Measurements from ENCODE around the gene PSMA6.
A peak's percentile ranks its signal among the peaks of the same experiment; 100 is the strongest.
"Not testable (repeated sequence)": the region's sequence is repeated elsewhere in the genome, so short reads cannot be mapped to it uniquely, and the experiment has no call there.

PSMA6 gene

DNA sequence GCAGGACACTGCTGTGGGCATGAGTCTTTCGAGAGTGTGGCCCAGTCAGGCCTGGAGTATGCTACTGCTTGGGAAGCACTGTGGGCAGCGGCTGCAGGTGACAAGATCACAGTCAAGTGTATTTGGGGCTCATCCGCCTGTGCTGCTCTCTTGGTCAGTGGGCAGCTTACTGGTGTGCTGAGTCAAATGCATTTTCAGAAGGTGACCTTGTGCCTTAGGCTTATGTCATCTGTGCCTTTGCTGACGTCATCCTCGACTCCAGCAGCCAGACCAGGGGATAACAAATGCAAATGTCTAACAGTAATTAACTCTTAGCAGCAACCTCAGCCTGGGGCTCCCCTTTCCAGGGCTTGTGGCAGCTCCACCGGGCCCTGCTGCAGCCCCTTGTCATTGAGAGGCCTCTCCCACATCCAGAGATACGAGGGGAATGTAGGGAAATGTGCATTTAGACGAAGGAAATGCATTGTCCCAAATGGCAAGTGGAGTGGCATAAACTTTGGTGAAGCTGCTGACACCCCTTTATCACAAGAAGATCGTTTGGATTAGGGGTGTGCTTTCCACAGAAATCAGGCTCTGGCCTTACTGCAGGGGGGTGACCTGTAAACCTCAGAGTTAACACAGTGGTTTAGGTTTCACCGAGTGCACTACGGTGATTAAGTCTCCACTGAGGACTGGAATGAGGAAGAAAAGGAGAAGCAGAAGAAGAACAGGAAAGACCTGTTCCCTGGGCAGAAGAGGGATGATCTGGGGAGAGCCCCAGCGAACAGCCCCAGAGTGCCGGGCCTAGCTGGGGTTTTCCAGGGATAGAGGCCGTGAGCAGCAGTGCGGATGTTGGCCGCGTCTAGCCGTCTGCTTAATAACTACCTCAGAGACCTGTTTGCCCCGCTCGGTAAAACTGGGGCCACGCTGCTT, 39.7 kb downstream of the PSMA6 start:
- DNase-seq, result no peak

DNA sequence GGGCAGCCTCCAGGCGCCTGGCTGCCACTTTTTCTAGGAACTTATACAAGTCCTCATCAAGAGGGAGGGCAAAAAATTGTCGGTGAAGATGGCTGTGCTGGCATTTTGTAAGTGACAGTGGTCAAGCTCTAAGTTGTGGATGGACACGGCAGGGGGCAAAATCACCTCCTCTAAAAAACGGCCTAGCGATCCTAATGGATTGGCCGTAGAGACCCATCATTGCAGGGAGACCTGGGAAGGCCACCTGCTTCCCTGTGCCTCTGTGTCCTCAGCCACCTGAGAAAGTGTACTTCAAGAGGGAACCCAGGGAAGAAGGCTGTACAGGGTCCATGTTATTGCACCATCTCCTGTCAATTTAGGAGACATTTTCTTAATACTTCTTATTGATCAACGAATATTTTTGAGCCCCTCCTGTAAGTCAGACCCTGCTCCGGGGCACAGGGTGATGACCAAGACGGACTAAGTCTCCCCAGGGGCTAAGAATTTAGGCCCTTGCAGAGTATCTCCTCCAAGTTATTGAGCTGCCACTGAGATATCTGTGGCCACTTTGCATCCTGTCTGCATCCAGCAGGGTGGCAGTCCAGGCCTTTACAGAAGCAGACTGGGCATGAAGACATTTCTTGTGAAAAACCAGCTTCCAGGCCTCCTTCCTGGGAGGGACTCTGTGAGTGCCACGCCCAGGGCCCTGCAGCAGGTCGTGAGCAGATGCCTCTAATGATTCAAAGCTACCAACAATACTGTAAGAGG, 40.5 kb downstream of the PSMA6 start:
- peak; percentile 75 for DNase-seq

DNA sequence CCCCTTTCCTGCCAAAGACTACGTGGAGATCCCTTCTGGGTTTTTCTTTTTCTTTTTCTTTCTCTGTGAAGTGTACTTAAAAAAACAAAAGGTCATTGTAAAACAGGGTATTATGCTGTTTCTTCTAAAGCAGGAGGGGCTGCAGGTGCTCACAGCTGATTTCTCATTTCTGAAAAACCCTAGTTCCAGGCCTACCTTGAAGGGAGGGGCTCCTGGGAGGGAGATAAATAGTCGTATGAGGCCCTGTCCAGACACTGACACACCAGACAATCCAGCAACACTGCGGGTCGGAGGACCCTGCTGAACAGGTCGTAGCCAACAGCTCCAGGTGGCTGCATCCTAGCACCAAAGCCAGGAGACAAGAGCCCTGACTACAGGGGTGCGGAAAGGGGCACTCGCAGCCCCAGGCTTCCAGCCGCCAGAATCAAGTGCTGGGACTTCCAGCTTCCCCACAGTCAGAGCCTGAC, 41.1 kb downstream of the PSMA6 start:
- DNase-seq, result peak; percentile 18

DNA sequence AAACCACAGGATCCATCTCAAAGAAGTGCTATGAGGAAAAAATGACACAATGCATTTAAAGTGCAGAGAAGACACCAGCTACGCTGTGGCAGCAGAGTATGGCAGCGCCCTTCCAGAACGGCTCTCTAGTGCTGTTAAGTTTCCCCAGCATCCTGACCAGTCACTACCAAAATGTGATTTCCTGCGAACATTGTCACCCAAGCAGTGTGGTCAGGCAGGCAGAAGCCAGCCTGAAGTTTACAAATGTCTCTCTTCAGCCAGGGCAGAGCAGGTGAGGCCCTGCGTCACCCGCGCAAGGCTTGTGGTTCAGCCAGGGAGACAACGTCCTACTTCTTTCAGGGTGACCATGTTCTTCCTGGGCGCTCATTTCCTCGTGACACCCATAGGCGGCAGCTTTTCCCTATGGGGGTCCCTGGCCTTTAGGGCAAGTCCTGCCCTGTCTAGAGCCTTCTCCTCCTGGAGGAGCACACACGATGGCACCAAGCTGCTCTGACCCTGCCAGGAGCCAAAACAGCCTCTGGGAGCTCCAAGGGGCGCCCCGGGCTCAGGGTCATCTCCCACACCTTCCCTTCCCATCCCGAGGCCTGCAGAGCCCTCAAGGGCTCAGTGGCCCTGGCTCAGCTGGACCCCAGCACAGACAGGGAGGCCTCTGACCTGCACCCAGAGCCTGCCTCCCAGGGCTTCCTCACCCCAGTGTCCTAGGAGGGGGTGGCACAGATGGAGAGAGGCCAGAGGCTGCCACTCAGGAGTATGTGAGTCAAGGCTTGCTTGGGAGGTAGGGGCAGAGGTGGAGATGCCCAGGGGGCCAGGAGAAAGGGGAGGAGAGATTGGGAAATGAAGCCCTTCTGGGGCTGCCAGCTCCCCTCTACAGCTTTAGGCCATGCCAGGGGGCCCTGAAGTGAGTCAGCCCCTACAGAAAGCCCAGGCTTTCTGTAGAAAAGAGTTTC, 41.9 kb downstream of the PSMA6 start:
- peak; percentile 51 for DNase-seq

DNA sequence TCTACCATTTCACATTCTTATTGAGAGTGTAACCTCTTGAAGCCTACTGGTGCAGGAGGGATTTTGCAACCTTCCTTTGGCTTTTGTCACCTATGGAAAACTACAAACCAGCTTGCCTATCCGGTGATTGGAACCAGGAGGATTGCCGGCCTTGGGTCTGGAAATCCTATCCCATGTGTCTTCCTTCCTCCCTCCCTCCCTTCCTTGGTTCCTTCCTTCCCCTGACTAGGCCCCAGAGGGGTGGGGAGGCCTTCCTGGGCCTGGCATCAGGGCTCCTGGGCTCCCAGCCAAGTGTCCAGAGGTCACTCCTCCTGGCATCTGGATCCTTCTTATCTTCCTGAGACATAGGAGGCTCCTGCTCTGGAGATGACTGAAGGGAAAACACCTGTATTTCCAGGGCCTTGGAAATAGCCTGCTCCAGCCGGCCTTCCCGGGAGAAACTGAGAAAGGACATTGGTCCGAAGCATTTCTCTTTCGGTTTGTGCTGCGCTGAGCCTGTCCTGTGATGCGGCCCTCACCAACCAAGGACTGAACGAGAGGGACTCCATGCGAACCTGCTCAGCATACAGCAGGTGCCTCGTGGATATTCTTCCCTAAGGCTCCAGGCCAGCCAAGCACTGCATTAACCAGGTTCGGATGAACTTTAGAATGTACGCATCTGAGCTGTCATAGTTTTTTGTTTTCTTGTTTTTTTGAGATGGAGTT, 43.4 kb downstream of the PSMA6 start:
- no peak for DNase-seq

DNA sequence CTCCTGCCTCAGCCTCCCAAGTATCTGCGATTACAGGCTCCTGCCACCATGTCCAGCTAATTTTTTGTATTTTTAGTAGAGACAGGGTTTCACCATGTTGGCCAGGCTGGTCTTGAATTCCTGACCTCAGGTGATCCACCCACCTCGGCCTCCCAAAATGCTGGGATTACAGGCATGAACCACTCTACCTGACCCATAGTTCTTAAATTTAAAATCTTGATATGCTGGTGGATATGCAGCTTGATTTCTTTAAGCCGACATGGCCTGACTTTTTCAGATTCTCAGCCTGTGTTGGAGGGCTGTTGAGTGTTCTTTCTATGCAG, 44.0 kb downstream of the PSMA6 start:
- DNase-seq, result not testable (repeated sequence)

DNA sequence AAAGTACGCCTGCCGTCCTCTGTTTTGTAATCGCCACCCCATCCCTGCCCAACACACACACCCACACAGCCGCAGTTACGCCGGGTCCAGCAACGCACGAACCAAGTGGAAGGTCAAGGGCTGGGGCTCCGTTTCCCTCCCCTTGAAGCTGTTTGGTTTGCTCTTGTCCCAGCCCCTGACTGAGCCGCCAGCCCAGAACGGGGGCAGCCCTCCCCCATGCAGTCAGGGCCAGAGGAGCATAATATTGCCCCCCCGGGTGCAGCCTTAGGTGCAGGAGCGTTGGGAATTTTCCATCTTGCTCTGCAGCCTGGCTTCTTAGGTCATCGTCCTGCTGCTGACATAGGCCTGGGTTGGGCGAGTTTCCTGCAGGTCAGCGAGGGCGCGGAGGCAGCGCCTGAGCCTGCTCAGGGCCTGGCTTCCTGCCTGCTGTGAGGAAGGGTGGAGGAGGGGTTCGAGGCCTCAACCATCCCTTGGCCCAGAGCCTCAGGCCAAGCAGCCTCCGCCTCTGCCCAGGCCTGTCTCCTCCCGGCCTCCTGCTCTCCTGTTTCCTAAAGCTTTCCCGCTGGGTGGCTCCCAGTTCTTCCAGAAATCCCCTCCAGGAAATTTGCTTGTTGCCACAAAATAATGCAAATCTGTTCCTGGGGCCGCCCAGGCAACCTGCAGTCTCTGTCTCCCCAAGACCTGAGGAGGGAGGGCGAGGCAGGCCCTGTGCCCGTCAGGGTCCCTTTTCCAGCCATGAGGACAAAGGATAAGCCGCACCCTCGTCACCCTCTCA, 44.5 kb downstream of the PSMA6 start:
- no peak for DNase-seq

DNA sequence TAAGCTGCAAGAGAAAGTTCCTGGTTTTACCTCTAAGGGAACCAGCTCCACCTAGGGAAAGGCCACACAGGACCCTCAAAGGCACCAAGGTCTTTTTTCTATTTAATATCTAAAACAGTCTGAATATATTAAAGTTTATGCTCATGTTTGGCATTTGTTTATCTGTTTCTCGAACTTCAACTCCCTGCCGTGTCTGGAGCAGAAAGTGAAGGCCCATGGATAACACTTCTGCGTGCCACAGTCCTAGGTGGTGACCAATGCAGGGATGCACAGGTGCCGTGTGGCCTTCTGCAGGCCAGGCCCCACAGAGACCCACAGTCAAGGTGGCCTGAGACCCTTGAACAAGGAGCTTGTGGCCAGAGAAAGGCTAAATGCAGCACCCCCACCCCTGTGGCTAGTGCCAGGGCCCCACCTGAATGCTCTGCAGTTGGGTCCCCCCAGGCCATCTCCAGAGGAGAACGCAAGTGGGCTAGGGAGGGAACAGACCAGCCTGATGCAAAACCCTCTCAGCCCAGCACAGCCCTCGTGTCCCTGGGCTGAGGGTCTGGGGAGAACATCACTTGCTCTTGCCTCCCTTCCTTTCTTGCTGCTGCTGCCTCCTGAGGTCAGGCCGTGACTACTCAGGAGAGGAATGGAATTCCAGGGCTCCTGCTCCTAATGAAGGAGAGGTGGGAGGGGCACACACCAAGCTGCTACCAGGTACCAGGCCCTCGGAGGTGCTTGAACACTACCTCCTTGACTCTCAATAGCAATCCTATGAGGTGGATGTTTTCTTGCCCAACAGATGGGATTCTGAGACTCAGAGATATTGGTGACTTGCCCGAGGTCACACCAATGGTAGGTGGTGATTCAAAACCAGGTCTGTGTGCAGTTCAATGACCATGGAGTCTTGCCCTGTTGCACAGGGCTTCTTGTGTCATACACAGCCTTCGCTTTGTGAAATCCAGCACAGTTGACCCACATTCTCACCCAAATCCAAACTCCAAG, 45.4 kb downstream of the PSMA6 start:
- no peak for DNase-seq

DNA sequence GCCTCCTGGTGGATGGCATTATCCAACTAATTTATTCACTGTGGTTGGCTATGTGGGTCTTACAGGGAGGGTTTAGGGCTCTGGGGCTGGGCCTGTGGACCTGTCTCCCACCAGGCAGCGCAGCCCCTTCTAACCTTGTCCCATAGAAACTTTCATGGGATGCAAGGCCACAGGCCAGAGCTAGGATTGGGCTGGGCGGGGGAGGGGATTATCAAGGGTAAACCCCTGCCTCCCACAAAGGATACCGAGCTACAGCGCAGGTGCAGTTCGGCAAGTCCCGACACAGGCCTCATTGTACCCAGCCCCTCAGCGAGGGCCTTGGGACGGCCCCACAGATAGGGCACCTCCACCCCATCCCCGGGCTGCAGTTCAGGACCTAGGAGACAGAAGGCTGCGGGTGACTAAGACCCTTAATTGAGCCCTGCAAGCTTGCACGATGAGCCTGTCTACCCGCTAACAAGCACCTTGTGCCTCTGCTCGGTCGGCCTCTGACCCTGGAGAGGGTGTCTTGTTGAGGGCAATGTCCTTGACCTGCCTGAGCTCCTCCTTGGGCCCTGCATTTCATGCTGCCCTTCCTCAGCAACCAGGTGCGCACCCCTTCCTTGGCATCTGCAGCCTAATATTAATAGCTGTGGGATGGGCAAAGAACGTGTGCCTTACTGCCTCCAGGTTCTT, 46.7 kb downstream of the PSMA6 start:
- DNase-seq, result no peak

DNA sequence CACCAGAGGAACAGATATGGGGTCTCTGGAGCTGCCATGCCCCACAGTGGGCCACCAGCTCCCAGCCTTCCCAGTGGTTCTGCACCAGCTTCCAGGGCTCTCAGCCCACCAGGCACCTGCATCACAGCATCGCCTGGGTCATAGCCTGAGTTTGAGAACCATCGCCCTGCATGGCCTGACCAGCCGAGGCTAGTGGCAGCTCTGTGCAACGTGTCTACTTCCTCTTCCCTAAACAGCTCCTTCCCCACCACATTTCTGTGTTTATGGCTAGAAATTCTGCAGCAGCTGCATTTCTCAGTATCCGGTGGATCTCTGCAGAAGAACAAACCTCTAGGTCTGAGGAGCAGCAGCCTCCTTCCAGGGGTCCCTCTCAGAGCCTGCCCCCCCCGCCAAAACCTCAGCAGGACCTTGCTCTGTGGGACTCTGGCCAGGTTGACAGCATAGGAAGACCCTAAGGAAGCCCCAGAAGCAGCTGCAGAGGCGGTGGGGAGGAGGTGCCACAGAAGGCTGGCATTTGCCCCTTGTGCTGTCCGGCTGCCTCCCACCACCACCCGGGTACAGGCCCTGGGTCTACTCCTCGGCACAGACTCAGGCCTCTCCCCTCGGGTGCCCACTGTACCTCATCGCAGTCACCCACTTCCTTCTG, 47.7 kb downstream of the PSMA6 start:
- DNase-seq, result no peak

DNA sequence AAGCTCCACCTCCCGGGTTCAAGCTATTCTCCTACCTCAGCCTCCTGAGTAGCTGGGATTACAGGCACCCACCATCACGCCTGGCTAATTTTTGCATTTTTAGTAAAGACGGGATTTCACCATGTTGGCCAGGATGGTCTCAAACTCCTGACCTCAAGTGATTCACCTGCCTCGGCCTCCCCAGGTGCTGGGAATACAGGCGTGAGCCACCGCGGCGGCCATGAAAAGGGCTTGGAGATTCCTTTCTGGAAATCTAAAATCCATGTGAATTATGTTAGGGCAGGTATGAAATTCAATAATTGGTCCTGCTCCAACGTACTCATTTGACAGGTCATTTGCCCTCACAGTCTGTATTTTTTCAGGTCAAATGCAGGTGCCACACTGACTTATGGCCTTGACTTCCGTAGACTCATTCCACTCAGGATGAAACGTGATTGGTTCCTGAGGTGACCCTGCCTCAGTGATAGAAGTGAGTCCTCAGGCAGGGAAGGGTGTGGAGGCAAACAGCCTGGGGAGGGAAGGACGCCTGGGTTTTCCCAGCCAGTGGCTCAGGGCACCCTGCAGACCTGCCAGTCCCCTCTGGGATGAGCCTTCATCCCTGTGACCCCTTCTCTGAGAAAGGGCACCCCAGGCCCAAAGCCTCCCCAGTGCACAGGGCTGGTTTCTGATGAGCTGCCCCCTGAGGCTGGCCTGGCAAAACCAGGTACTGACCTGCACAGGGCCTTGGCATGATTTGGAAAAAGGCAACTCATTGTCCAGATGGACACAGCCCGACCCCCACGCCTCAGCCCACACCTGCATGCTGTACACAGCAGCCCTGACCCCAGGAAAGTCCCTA, 48.7 kb downstream of the PSMA6 start:
- no peak for DNase-seq

DNA sequence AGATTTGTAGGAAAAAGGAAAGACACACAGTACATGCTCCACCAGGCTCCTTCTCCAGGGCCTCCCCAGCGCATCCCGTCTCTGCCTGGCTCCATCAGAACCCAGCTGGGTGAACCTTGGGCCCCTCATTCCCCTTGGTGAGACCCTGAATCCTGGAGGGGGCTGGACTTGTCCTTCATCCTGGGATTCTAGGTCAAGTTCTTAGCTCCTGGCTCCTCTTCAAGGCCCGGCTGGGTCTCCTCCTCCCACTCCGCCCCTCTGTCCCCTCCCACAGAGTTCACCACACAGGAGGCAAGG, 49.2 kb downstream of the PSMA6 start:
- DNase-seq, result no peak

DNA sequence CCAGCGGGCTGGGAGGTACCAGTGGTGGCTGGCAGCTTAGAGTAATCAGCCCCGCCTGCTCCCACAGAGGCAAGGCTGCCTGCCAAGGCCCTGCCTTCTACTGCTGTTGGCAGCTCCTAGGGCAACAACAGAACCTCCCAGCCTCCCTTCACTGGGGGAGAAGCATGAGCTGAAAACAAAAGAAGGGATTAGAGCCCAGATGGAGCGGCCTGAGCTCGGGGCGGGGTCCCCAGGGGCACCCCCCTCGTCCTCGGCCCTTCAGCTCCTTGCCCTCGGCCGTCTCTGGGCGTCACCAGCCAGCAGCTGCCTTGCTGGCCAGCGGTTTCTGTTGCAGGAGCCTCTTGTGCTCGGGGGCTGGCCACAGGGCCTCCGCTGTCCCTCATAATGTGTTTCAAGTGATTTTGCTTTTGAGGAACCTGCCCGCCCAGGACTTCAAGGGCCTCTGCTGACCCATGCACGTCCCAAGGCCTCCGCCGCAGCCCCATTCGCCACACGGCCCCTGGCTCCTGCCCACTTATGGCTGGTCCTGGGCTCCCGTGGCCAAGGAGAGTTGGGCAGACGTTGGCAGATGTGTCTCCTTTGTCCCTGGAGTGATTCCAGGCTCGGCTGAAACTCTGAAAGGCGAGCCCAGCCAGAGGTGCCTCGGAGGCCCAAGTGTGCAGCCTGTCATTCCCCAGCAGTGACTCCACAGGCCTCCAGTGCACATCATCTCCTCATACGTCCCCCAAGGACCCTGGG, 49.7 kb downstream of the PSMA6 start:
- peak; percentile 25 for DNase-seq

DNA sequence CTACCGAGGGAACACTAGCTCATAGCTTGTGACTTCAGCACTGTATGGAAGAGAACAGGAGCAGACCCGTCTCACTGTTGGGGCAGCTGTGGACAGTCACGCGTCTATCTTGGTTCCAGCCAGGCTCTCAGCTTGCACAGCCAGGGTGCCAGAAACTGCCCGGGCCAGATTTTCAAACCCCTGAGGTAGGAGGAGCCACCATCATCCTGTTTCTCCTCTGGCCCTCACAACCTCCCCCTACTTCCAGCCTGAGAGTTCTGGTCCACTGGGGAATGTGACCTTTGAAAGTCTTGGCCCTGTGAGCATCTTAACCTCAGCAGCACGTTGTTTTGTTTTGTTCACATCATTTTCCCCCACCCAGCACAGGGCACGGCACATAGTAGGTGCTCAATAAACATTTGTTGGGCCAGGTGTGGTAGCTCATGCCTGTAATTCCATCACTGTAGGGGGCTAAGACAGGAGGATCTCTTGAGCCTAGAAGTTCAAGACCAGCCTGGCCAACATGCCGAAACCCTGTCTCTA, 50.4 kb downstream of the PSMA6 start:
- DNase-seq, result no peak

DNA sequence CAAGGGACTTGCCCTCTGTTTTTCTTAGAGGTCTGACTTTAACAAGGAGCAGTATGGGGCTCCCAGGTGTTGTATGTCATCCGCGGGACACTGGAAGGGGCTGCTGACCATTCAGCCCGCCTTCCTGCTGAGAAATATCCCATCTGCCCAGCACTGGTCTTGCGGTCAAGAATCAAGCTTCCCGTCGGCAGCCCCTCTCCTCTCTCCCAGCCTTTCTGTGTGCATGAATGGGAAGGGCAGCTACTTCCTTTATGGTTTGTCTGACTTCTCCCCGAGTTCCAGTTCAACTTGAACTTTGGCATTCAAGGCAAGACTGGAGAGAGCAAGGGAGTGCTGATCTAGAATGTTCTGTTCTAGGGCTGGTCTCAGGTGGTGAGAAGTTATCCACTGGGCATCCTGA, 51.5 kb downstream of the PSMA6 start:
- no peak for DNase-seq

DNA sequence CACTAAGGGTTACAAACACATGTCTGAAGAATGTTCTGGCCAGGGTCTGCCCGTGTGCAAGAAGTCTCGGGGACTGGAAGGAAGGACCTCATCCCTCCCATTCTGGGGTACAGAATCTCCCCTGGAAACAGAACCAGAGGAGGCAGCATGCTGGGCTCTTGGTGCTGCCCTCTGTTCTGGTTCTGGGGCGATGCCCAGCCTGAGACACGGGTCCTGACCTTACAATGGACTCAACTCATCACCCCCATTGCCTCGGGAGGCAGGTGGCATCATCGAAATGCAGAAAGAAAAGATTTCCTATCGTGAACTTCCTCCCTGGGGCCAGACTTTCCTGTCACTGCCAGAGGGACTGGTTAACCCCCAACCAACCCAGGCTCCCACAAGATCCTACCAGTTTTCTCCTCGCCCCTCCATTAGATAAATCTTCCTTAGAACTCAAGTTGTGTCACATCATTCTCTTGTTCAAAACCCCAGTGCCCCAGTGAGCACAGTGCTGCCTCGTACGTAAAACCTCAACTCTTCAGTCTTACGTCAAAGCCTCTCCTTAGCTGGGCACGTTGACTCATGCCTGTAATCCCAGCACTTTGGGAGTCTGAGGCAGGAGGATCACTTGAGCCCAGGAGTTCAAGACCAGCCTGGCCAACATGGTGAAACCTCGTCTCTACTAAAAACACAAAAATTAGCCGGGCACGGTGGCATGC, 52.1 kb downstream of the PSMA6 start:
- DNase-seq, result no peak
